ENCODE measurements around the gene SPRED2.

SPRED2 gene

GRCh38 chr2:65432227-65433190, at the start of gene SPRED2:
TSS of gene SPRED2 (minus strand) at chr2:65432599. CDS start at chr2:65431987, 612 bp downstream.
- peak; percentile 98 for DNase-seq

GRCh38 chr2:65481961-65482360, 49.6 kb upstream of the SPRED2 start:
- no peak for DNase-seq

- no peak for DNase-seq
These were observed 47.1 kb upstream of the SPRED2 start for GRCh38 chr2:65479524-65479923.

- DNase-seq = no peak
These were observed 46.2 kb upstream of the SPRED2 start for GRCh38 chr2:65478498-65479135.

- DNase-seq = no peak
These were observed 45.2 kb upstream of the SPRED2 start for GRCh38 chr2:65477590-65477989.

GRCh38 chr2:65476778-65477177, 44.4 kb upstream of the SPRED2 start:
- no peak for DNase-seq

GRCh38 chr2:65475000-65475399, 42.6 kb upstream of the SPRED2 start:
- DNase-seq = no peak

- no peak for DNase-seq
These were observed 40.6 kb upstream of the SPRED2 start for GRCh38 chr2:65473045-65473444.

- DNase-seq = no peak
These were observed 39.0 kb upstream of the SPRED2 start for GRCh38 chr2:65471409-65471808.

- no peak for DNase-seq
These were observed 34.2 kb upstream of the SPRED2 start for GRCh38 chr2:65466551-65466950.

- peak; percentile 14 for DNase-seq
These were observed 33.5 kb upstream of the SPRED2 start for GRCh38 chr2:65465857-65466256.

GRCh38 chr2:65465124-65465523, 32.7 kb upstream of the SPRED2 start:
- DNase-seq = no peak

- no peak for DNase-seq
These were observed 32.2 kb upstream of the SPRED2 start for GRCh38 chr2:65464604-65465003.

GRCh38 chr2:65458999-65459398, 26.6 kb upstream of the SPRED2 start:
- DNase-seq = no peak

GRCh38 chr2:65456886-65457285, 24.5 kb upstream of the SPRED2 start:
- no peak for DNase-seq

GRCh38 chr2:65456064-65456463, 23.7 kb upstream of the SPRED2 start:
- DNase-seq = no peak

- no peak for DNase-seq
These were observed 21.5 kb upstream of the SPRED2 start for GRCh38 chr2:65453916-65454315.

GRCh38 chr2:65452150-65452895, 19.9 kb upstream of the SPRED2 start:
- DNase-seq = no peak

- no peak for DNase-seq
These were observed 18.4 kb upstream of the SPRED2 start for GRCh38 chr2:65450810-65451209.

GRCh38 chr2:65450393-65450792, 18.0 kb upstream of the SPRED2 start:
- no peak for DNase-seq

GRCh38 chr2:65443509-65444186, 11.2 kb upstream of the SPRED2 start:
- DNase-seq = no peak

GRCh38 chr2:65442420-65443020, 10.1 kb upstream of the SPRED2 start:
- no peak for DNase-seq
